ENCODE data around the gene TCF7L1. TPM values are rescaled to one million over a fixed set of nuclear protein-coding genes. Genes with fewer than 3 reads are reported as not detected.
A peak's percentile ranks its signal among the peaks of the same experiment; 100 is the strongest.

Gene TCF7L1
- total and polyA plus RNA-seq, 2 of the 13 experiments (the other 11 are each of a cell fraction or from before 2014, with no cell fraction given) = 0.04 to 0.15 TPM

- 0 out of 2 replicates have a peak, but pooled peaks have one; percentile 17 for TF ChIP-seq ZNF576 (CRISPR knock-in tag; IDR thresholded peaks at IDR 0.05)
- no peak for TF ChIP-seq ZNF570 (CRISPR knock-in tag; IDR thresholded peaks at IDR 0.05; ENCODE audit: borderline replicate concordance)
- peak; percentile 63 for TF ChIP-seq ZFY (CRISPR knock-in tag; IDR thresholded peaks at IDR 0.05)
- peak; percentile 42; the same call in 1 of the 2 replicates for TF ChIP-seq ZBTB7B (CRISPR knock-in tag; IDR thresholded peaks at IDR 0.05)
- TF ChIP-seq ZNF230 (CRISPR knock-in tag; IDR thresholded peaks at IDR 0.05) = 0 out of 2 replicates have a peak, but pooled peaks have one; percentile 17
- TF ChIP-seq LCORL (IDR thresholded peaks at IDR 0.05) = no peak
- TF ChIP-seq LCORL (CRISPR knock-in tag; IDR thresholded peaks at IDR 0.05) = peak; percentile 55; the same call in 1 of the 2 replicates
- no peak for TF ChIP-seq SSRP1 (CRISPR knock-in tag; IDR thresholded peaks at IDR 0.05)
- TF ChIP-seq GABPB1 (CRISPR knock-in tag; IDR thresholded peaks at IDR 0.05) = peak; percentile 61; the same call in 1 of the 2 replicates
- 0 out of 2 replicates have a peak, but pooled peaks have one; percentile 16 for TF ChIP-seq THAP11 (CRISPR knock-in tag; IDR thresholded peaks at IDR 0.05)
- TF ChIP-seq UBTF (CRISPR knock-in tag; IDR thresholded peaks at IDR 0.05) = peak; percentile 51; the same call in 1 of the 2 replicates
- 0 out of 2 replicates have a peak, but pooled peaks have one; percentile 29 for TF ChIP-seq MATR3 (CRISPR knock-in tag; IDR thresholded peaks at IDR 0.05)
- TF ChIP-seq ZNF605 (CRISPR knock-in tag; IDR thresholded peaks at IDR 0.05) = no peak
- 0 out of 2 replicates have a peak, but pooled peaks have one; percentile 49 for TF ChIP-seq ZNF580 (CRISPR knock-in tag; IDR thresholded peaks at IDR 0.05; ENCODE audit: borderline replicate concordance, low read depth)
- TF ChIP-seq GABPA (IDR thresholded peaks at IDR 0.05; ENCODE audit: low read depth, low read length) = no peak
- TF ChIP-seq GABPA (CRISPR knock-in tag; IDR thresholded peaks at IDR 0.05; ENCODE audit: low read depth) = no peak
- TF ChIP-seq ZNF460 (CRISPR knock-in tag; IDR thresholded peaks at IDR 0.05; ENCODE audit: borderline replicate concordance) = no peak
- no peak for TF ChIP-seq STAT5B (CRISPR knock-in tag; IDR thresholded peaks at IDR 0.05)
- peak; percentile 87 for TF ChIP-seq AGO1 (IDR thresholded peaks at IDR 0.05; ENCODE audit: low read depth, low read length, poor library complexity, severe bottlenecking)
- TF ChIP-seq ZNF546 (CRISPR knock-in tag; conservative IDR thresholded peaks at IDR 0.05) = no peak
- TF ChIP-seq ZNF512 (CRISPR knock-in tag; IDR thresholded peaks at IDR 0.05) = no peak
- peak; percentile 33; the same call in 1 of the 2 replicates for TF ChIP-seq PATZ1 (CRISPR knock-in tag; IDR thresholded peaks at IDR 0.05)
- TF ChIP-seq KDM5B (CRISPR knock-in tag; IDR thresholded peaks at IDR 0.05; ENCODE audit: borderline replicate concordance) = peak; percentile 27; the same call in 1 of the 2 replicates
- peak; percentile 32; the same call in 1 of the 2 replicates for TF ChIP-seq ZNF292 (CRISPR knock-in tag; IDR thresholded peaks at IDR 0.05; ENCODE audit: borderline replicate concordance, low read depth)
- TF ChIP-seq ZBTB38 (CRISPR knock-in tag; IDR thresholded peaks at IDR 0.05) = peak; percentile 51; the same call in 1 of the 2 replicates
Measured at GRCh38 chr2:85308896-85309555, 175.8 kb downstream of the TCF7L1 start (continued).

All from HepG2 (cell line).